Measurements from ENCODE around the gene NUCKS1.

DNA sequence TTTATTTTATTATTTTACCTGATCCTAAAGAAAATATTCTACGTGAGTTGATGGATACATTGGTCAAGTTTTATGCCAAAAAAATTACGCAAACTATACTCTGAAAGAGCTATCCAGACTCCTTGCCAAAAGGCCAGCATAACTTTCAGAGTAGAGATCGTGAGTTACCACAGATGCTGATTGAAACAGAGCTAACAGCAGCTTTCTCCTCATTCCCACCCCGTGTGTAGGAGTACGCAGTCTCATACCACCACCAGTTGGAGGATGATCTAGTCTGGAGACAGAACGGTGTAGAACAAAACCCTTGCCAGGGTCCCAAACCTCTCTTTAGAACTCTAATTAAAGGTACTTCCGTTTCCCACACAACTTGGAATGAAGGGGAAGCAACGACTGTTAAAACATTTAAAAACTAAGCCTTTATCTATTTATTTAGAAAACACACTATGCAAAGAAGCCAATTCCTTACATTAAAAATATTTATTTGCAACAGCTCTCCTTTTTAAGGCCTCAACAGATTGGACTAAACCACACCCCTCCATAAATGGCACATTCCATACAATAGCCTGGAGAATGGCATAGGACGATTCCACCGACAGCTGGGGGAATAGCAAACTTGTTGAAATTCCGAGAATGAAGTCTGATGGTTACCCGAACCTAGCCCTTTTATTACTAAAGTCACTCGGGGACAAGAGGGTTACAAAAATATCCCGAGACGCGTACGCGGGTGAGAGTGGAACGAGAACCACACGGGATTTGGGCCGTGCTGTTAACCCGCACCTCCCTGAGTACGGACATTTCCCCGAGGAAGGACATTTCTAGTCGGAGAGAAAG lies 1.4 kb downstream of the NUCKS1 start:
- TF ChIP-seq, protein P1, sequence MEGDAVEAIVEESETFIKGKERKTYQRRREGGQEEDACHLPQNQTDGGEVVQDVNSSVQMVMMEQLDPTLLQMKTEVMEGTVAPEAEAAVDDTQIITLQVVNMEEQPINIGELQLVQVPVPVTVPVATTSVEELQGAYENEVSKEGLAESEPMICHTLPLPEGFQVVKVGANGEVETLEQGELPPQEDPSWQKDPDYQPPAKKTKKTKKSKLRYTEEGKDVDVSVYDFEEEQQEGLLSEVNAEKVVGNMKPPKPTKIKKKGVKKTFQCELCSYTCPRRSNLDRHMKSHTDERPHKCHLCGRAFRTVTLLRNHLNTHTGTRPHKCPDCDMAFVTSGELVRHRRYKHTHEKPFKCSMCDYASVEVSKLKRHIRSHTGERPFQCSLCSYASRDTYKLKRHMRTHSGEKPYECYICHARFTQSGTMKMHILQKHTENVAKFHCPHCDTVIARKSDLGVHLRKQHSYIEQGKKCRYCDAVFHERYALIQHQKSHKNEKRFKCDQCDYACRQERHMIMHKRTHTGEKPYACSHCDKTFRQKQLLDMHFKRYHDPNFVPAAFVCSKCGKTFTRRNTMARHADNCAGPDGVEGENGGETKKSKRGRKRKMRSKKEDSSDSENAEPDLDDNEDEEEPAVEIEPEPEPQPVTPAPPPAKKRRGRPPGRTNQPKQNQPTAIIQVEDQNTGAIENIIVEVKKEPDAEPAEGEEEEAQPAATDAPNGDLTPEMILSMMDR (IDR thresholded peaks at IDR 0.05; ENCODE audit: low read depth, low read length) = no peak
- TF ChIP-seq, protein P2, sequence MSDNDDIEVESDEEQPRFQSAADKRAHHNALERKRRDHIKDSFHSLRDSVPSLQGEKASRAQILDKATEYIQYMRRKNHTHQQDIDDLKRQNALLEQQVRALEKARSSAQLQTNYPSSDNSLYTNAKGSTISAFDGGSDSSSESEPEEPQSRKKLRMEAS (IDR thresholded peaks at IDR 0.05; ENCODE audit: low read depth, low read length) = no peak; the same call in 1 of the 2 replicates
- no peak for TF ChIP-seq MYC (IDR thresholded peaks at IDR 0.05; ENCODE audit: low read depth, low read length)
- no peak for TF ChIP-seq POLR2A (IDR thresholded peaks at IDR 0.05; ENCODE audit: extremely low read depth, insufficient read length)

Data from NB4 (cell line).